HUES64 (cell line): Measurements from ENCODE around the gene APPL2.

Experiments used
- H3K27ac ChIP-seq: 2 replicates; pipeline ENCODE4 v1.7.0; 2013; ENCODE audit warnings: low read depth, low read length, inconsistent platforms
- H3K27me3 ChIP-seq: 2 replicates; pipeline ENCODE4 v1.6.1; 2013; ENCODE audit warnings: mild to moderate bottlenecking, low read length; ENCODE audit not compliant: insufficient read depth
- H3K36me3 ChIP-seq: 2 replicates; pipeline ENCODE4 v1.6.1; 2013; ENCODE audit warnings: mild to moderate bottlenecking, low read length; ENCODE audit not compliant: insufficient read depth
- H3K4me1 ChIP-seq: 2 replicates; pipeline ENCODE4 v1.6.1; 2013; ENCODE audit warnings: mild to moderate bottlenecking, low read length, moderate library complexity; ENCODE audit not compliant: insufficient read depth
- H3K4me3 ChIP-seq: 2 replicates; pipeline ENCODE4 v1.5.1; 2013; ENCODE audit warnings: mild to moderate bottlenecking, low read length, moderate library complexity
- H3K9ac ChIP-seq: 2 replicates; pipeline ENCODE4 v1.6.1; 2013; ENCODE audit warnings: mild to moderate bottlenecking, low read depth, low read length
- H3K9me3 ChIP-seq: 2 replicates; pipeline ENCODE4 v1.6.1; 2013; ENCODE audit warnings: low read depth, low read length; ENCODE audit not compliant: insufficient read depth
- WGBS: fragments of 150-250, 120-280 bp; methylation state at CpG from one replicate; pipeline ENCODE4 v1.1.7; 2013; ENCODE audit warnings: missing lambda C conversion rate; 5-methylcytosine and 5-hydroxymethylcytosine counted together

Gene APPL2

DNA sequence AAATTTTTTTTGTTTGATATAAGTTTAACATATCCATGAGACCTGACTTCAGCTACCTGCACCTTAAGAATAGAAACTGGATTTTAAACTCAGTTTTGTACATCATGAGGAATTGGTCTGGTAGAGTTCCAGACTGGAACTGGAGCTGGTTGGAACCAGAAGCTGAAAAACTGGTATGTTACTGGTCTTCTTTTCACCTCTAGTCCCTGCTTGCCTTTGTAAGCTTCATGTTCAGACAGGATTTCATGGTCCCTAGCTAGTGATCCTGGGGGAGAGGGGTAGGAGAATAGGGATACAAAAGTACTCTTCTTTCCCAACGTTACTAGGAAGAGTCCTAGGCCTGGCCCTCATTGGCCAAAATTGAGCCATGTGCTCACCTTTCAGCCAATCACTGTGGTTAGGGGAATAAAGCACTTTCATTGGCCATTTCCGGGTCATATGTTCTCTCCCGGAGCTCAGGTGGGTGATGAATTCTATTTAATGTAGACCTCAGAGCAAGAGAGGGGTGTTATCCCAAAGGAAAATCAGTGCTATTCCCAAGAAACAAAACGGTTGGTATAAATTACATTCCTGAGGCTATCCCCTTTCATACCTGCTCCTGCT lies 36.9 kb upstream of the APPL2 start:
- Histone ChIP-seq H3K4me3 (no peak overlapping the region), H3K27ac (no peak overlapping the region), H3K27me3 (no peaks in the 10 kb centered on the region), H3K36me3 (no peaks in the 10 kb centered on the region), H3K4me1 (0 out of 2 replicates have a peak, but pooled peaks cover 6% of the 10 kb centered on the region), H3K9me3 (no peaks in the 10 kb centered on the region), H3K9ac (no peak overlapping the region)
- WGBS: 90% methylated on average over 4 of the region's 4 CpGs

DNA sequence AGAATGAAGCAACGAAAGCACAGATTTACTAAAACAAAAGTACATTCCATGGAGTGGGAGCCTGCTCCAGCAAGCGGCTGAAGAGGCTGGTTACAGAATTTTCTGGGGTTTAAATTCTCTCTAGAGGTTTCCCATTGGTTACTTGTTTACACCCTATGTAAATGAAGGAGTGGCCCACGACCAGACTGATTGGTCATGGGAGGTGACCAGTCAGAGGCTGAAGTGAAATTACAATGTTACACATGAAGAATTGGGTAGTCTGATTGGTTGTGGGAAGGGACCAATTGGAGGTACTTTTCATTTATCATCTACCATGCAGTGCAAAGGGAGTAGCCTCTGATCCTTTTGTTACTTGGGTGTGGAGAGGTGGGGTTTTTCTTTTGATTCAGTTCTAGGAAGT lies 36.2 kb upstream of the APPL2 start:
- 79% methylated on average over 3 of the region's 3 CpGs for WGBS
- H3K27me3 ChIP-seq: no peaks in the 10 kb centered on the region
- H3K36me3 ChIP-seq: no peaks in the 10 kb centered on the region
- H3K4me1 ChIP-seq: 0 out of 2 replicates have a peak, but pooled peaks cover 6% of the 10 kb centered on the region
- no peaks in the 10 kb centered on the region for H3K9me3 ChIP-seq
- no peak overlapping the region for H3K4me3 ChIP-seq
- H3K27ac ChIP-seq: no peak overlapping the region
- no peak overlapping the region for H3K9ac ChIP-seq

DNA sequence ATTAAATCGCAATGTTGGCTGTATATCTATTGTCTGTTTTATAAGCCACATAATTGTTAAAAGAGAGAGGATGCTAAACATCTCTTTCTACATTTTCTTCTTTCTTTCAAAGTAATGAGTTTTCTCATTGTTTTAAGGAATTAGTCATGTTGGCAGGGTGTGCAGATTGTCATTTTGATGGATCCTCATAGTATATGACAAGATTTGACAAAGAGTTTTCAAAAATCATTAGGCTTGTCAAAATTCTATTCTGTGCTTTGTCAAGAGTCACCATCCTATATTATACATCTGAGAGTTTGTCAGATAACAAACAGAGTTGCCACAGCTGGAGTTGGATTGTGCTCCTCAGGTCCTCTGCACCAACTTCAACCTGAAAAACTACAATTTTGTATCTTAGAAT lies 35.4 kb upstream of the APPL2 start:
- Histone ChIP-seq H3K27ac (no peak overlapping the region), H3K4me3 (no peak overlapping the region), H3K36me3 (no peaks in the 10 kb centered on the region), H3K27me3 (no peaks in the 10 kb centered on the region), H3K4me1 (0 out of 2 replicates have a peak, but pooled peaks cover 6% of the 10 kb centered on the region), H3K9me3 (no peaks in the 10 kb centered on the region), H3K9ac (no peak overlapping the region)
- WGBS: no CpG with 5 or more reads among the region's 1 CpG

DNA sequence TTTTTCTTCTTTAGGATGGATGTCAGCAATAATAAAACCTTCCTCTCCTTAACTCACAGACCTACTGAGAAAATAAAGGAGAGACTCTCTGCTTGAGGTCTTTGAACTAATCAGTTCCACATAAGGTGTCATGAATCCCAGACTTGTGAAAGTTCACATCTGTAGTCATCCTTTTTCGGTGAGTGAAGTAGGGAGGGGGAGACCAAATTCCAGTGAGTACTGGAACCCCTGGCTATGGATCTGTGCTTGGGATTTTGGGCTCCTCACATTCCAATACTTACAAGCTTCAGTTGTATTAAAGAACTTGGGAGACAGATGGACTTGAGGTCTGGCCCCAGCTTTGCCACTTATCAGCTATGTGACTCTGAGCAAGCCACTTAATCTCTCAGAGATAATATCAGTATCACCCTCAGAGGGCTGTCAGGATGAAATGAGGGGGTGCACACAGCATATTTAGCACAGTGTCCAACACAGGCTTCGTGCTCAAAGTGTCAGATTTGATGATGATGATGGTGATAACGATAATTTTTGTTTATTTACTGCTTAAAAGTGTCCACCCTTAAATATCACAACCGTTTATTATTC lies 34.8 kb upstream of the APPL2 start:
- Histone ChIP-seq H3K27ac (no peak overlapping the region), H3K4me3 (no peak overlapping the region), H3K9ac (no peak overlapping the region), H3K36me3 (no peaks in the 10 kb centered on the region), H3K9me3 (no peaks in the 10 kb centered on the region), H3K27me3 (no peaks in the 10 kb centered on the region), H3K4me1 (0 out of 2 replicates have a peak, but pooled peaks cover under 1% of the 10 kb centered on the region)
- 84% methylated on average over 3 of the region's 4 CpGs for WGBS

DNA sequence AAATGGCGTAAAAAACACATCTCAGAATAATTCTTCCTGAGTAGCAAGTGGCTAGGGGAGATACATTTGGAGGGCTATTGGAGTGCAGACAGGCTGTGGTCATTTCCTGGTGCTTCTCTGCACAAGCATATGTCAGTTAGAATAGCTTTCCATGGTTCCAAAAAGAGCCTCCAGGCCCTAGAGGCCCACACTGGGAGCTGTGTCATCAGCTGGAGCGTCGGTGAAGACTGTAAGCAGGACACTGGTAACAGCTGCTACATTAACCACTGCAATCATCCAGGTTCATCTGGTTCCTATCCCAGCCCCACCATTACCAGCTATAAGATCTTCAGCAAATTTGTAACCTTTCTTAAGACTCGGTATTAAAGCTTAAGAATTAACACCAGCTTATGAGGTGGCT lies 31.7 kb upstream of the APPL2 start:
- H3K4me1 ChIP-seq: no peaks in the 10 kb centered on the region
- no peaks in the 10 kb centered on the region for H3K36me3 ChIP-seq
- no peaks in the 10 kb centered on the region for H3K9me3 ChIP-seq
- H3K27ac ChIP-seq: no peak overlapping the region
- no peaks in the 10 kb centered on the region for H3K27me3 ChIP-seq
- H3K9ac ChIP-seq: no peak overlapping the region
- 91% methylated on average over 4 of the region's 4 CpGs for WGBS
- H3K4me3 ChIP-seq: no peak overlapping the region

DNA sequence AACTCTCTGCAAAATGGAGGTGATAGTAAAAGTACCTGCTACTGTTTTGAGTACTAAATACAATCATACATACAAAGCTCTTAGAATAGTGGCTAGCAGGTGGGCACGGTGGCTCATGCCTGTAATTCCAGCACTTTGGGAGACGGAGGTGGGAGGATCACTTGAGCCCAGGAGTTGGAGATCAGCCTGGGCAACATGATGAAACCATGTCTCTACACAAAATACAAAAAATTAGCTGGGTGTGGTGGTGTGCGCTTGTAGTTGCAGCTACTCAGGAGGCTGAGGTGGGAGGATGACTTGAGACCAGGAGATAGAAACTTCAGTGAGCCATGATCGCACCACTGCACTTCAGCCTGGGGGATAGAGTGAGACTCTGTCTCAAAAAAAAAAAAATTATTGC lies 28.8 kb upstream of the APPL2 start:
- 92% methylated on average over 4 of the region's 4 CpGs for WGBS

DNA sequence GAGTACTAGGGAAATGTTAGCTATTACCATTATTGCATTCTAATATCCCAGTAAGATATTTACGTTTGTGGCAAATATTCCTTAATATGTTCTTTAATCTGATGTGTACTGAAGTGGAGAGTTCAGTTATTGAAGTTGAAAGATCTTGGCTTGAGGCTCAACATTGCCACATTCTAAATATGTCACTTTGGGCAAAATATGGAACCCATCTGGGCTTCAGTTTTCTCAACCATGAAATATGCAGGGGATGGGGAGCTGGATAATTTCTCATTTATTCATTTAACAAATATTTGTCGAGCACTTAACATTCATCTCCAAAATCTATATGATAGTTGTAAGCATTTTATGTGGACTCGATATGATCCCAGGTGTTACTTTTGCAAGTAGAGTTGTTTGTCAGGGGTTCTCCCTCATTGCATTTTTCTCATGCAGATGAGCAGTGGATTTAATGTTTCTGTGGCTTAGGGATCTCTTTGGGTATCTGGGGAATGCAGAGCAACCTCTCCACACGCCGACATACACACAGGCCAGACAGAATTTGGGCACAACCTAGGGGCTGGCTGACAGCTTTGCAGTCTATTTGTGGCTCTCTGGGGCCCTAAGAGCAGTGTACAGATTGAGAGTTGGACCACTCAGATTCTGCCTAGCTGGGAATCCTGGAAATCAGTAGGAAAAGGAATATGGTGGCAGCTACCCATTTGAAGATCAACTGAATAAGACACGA lies 26.6 kb upstream of the APPL2 start:
- Histone ChIP-seq H3K9ac (no peak overlapping the region), H3K4me3 (no peak overlapping the region), H3K4me1 (no peaks in the 10 kb centered on the region), H3K27me3 (no peaks in the 10 kb centered on the region), H3K9me3 (no peaks in the 10 kb centered on the region), H3K36me3 (no peaks in the 10 kb centered on the region), H3K27ac (no peak overlapping the region)
- WGBS: 95% methylated on average over 5 of the region's 6 CpGs

More for the DNA sequence above, 28.8 kb upstream of the APPL2 start:
- H3K36me3 ChIP-seq: no peaks in the 10 kb centered on the region
- no peaks in the 10 kb centered on the region for H3K27me3 ChIP-seq
- H3K4me3 ChIP-seq: no peak overlapping the region
- no peak overlapping the region for H3K27ac ChIP-seq
- no peak overlapping the region for H3K9ac ChIP-seq
- H3K4me1 ChIP-seq: no peaks in the 10 kb centered on the region
- H3K9me3 ChIP-seq: no peaks in the 10 kb centered on the region

DNA sequence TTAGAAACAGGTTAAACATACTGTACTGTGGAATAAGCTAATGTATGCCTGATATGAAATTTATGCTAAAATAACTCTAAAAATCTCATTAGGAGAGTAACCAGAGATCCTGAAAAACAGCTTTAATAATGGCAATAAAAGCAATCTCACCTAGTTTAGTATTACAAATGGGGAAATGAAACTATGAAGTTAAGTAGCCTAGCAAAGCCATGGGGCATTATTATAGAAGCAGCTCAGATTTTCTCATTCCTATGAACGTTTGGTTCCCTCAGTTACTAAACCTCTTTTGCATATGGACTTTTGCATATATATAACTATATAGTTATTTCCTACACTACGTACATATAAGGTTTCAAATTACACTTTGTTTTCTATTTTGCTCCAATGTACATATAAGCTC lies 25.0 kb upstream of the APPL2 start:
- 90% methylated on average over 2 of the region's 2 CpGs for WGBS
- H3K27ac ChIP-seq: no peak overlapping the region
- H3K27me3 ChIP-seq: no peaks in the 10 kb centered on the region
- H3K9ac ChIP-seq: no peak overlapping the region
- no peaks in the 10 kb centered on the region for H3K4me1 ChIP-seq
- H3K9me3 ChIP-seq: no peaks in the 10 kb centered on the region
- no peak overlapping the region for H3K4me3 ChIP-seq
- H3K36me3 ChIP-seq: no peaks in the 10 kb centered on the region

DNA sequence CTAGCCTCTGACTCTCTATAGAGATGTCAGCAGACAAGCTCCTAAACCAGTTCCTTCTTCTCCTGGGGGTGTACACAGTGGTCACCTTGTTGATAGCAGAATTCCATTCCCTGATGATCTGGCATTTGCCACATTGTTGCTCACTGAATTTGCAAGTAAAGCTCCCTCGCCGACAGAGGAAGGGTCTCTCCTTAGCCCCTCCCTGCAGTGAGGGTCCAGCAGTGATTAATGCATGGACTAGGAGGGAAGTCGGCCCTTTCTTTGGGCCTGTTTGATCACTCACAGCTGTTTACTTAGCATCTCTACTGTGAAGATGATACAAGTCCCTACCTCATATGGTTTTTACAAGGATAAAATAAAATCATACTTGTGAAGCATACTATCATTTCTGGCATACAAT lies 23.3 kb upstream of the APPL2 start:
- H3K4me1 ChIP-seq: no peaks in the 10 kb centered on the region
- no peaks in the 10 kb centered on the region for H3K27me3 ChIP-seq
- no peak overlapping the region for H3K9ac ChIP-seq
- no peaks in the 10 kb centered on the region for H3K36me3 ChIP-seq
- 90% methylated on average over 3 of the region's 3 CpGs for WGBS
- no peaks in the 10 kb centered on the region for H3K9me3 ChIP-seq
- H3K4me3 ChIP-seq: no peak overlapping the region
- H3K27ac ChIP-seq: no peak overlapping the region

DNA sequence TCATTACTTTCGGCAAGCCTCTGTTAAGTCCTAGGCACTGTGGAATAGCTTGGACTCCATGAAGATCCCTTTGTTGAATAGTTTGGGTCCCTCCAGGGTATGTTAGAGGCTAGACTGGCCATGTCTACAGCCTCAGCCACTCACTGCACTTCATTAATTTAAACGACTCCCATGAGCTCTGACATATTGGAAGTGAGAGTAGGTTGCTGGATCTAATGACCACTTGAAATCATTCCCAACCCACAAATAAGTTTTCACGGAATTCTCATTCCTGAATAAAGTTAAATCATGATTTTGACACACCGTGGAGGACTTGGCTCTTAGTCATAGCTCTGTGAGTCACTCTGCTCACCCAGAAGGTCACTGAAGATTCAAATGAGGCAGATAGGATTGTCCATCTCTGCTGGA lies 21.4 kb upstream of the APPL2 start:
- Histone ChIP-seq H3K4me1 (no peaks in the 10 kb centered on the region), H3K4me3 (no peak overlapping the region), H3K36me3 (no peaks in the 10 kb centered on the region), H3K27ac (no peak overlapping the region), H3K9ac (no peak overlapping the region), H3K27me3 (no peaks in the 10 kb centered on the region), H3K9me3 (no peaks in the 10 kb centered on the region)
- WGBS: 88% methylated on average over 3 of the region's 4 CpGs

DNA sequence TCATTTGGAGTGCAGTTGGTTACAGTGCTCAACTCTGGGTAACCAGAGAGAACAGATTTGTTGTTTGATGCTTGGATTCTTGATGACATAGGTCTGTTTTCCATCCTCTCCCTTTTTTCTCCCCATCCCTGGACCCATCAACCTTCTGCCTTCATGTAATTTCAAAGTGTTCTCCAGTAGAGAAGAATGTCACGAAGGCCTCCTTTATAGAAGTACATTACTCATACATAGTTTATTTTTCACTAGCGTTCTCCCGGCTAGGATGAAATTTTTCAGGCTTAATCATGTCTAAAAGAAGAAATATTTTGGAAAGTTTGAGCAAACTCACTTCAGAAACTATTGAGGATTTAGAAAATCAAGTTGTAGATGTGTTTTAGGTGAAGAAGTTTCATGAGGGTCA lies 20.9 kb upstream of the APPL2 start:
- Histone ChIP-seq H3K27ac (no peak overlapping the region), H3K27me3 (no peaks in the 10 kb centered on the region), H3K4me1 (no peaks in the 10 kb centered on the region), H3K9me3 (no peaks in the 10 kb centered on the region), H3K36me3 (no peaks in the 10 kb centered on the region), H3K4me3 (no peak overlapping the region), H3K9ac (no peak overlapping the region)
- 91% methylated on average over 3 of the region's 3 CpGs for WGBS
